HG02610 (cell line): ENCODE results near the gene SLC35F1.
"Not testable (repeated sequence)": the region's sequence is repeated elsewhere in the genome, so short reads cannot be mapped to it uniquely, and the experiment has no call there.

Experiments used
- ATAC-seq: cut with Tn5 transposase; IDR thresholded peaks from one replicate; pipeline ENCODE4 v1.9.1; 2021; ENCODE audit warnings: mild to moderate bottlenecking, moderate library complexity; ENCODE audit not compliant: unreplicated experiment

SLC35F1 gene

DNA sequence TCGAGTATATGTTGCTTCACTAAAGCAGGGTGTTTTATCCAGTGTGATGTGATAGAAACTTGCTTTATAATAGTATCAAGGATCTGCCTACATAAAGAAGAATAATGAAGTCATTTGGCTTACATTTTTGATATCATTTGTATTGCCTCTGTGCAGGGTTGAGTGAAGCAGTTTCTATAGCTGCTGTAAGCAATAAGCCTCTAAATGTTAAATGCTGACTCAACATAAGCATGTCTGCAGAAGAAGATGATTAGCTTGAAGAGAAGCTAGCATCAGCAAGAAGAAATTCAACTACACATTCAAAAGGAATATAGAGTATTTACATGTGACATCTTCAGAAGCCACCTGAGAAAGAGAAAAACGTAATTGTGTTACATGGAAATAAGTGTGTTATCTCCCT lies 17.6 kb downstream of the SLC35F1 start:
- no peak for ATAC-seq

DNA sequence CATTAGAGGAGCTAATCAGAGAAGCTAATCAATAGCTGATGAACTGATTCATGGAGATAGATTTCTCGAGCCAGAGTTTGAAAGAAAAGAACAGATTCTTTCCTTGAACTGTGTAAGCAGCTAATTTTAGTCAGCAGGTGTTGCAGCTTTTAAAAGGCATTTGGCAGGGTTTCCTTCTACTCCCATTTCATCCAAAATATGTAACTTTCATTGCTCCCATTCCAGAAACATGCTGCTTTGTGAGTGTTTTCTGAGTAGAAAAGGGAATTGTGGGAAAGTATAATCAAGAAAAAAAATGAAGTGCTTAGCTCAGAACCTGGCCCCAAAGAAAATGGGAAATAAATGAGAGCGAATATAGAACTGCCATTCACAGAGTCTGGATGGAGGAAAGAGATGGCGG lies 20.8 kb downstream of the SLC35F1 start:
- no peak for ATAC-seq

- no peak for ATAC-seq
Measured at GRCh38 chr6:117928833-117929232, 21.8 kb downstream of the SLC35F1 start.

- ATAC-seq = no peak
Measured at GRCh38 chr6:117929501-117929900, 22.4 kb downstream of the SLC35F1 start.

GRCh38 chr6:117930645-117931044 lies 23.6 kb downstream of the SLC35F1 start:
- no peak for ATAC-seq

DNA sequence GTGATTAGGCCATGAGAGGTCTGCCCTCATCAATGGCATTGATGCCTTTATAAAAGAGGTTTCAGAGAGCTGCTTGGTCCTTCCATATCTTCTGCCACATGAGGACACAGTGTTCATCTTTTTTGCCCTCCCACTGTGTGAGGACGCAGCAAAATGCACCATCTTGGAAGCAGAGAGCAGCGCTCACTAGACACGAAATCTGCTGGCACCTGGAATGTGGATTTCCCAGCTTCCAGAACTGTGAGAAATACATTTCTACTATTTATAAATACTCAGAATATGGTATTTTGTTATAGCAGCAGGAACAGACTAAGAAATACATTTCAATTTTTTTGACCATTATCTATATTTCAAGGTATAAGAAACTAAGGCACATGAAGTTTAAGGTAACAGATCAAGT lies 24.9 kb downstream of the SLC35F1 start:
- no peak for ATAC-seq

DNA sequence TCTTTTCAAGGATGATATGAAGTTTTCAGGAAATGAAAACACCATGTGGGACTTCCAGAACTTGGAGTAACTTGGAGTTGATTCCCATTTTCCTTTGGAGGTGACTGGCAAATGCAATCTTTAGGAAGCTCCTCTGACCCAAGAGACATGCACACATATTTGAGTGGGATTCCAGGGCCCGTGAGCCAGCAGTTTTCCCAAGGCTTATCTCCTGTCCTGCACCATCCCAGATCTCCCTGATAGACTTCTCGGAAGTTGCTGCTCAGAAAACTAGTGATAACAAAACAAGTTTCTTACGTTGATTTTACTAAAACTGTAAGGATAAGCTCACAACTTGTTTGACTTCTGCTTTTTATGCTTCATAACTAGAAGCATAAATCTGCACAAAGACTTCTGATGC lies 25.6 kb downstream of the SLC35F1 start:
- no peak for ATAC-seq

GRCh38 chr6:117933471-117933870 lies 26.4 kb downstream of the SLC35F1 start:
- ATAC-seq = no peak

DNA sequence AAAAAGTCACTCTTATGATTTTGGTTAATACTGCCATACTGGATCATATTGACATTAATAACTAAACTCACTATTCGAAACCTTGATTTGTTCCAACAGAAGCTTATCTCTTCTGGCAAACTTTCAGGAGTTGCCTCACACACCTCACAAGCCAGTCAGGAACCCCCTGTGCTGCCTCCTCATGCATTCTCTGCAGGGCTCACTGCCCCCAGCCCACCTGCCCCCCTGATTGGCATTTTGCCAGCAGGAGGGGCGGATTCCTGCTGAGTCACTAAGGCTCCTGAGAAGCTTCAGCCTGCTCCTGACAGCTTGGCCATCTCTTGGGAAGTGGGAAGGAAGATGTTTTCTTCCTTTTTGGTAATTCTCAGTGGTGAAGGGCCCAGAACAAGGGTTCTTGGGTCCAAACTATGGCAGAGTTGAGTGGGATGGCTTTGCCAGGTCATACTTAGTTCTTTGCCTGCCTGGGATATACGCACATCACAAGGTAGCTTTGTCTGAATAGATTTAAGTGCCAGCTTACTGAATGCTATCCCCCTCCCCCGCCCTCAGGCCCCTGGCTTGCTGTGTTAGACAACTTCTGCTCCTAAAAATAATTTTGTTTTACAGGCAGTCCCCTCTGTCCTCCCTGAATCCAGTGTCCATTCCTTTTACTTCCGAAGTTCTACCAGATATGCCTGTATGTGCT lies 31.4 kb downstream of the SLC35F1 start:
- ATAC-seq = no peak

GRCh38 chr6:117947234-117947633 lies 40.2 kb downstream of the SLC35F1 start:
- ATAC-seq = peak; percentile 79

GRCh38 chr6:117951783-117952182 lies 44.7 kb downstream of the SLC35F1 start:
- no peak for ATAC-seq

- ATAC-seq = peak; percentile 64
Measured at GRCh38 chr6:117955684-117956256, 48.7 kb downstream of the SLC35F1 start.

- ATAC-seq = no peak
Measured at GRCh38 chr6:117956386-117956785, 49.3 kb downstream of the SLC35F1 start.

DNA sequence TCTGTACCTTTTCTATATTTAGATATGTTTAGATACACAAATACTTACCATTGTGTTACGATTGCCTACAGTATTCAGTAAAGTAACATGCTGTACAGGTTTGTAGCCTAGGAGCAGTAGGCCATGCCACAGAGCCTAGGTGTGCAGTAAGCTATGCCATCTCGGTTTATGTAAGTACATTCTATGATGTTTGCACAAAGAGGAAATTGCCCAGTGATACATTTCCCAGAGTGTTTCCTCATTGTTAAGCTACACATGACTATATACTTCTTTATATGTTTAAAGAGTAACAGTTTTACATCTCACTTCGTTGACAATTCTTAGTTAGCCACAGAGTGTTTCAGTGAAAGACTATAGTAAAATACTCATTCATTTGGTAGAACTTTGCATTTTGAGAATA lies 51.5 kb downstream of the SLC35F1 start:
- ATAC-seq = no peak

DNA sequence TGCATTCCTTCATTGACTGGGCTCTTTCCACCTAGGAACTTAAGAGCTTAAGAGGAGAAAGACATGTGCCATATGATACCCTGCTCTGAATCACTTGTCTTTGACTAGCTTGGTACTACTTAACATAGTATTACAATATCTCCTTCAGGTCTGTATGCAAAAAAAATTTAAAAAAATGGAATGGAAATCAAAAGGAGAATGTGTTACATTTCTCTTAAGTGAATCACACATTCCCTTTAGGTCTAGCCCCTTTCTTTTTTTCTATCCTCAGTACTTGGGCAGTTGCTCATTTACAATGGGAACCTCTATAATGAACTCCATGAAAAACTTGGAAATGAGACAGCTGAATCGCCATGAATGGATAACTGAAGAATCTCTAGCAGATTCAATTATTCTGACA lies 53.8 kb downstream of the SLC35F1 start:
- ATAC-seq = no peak

DNA sequence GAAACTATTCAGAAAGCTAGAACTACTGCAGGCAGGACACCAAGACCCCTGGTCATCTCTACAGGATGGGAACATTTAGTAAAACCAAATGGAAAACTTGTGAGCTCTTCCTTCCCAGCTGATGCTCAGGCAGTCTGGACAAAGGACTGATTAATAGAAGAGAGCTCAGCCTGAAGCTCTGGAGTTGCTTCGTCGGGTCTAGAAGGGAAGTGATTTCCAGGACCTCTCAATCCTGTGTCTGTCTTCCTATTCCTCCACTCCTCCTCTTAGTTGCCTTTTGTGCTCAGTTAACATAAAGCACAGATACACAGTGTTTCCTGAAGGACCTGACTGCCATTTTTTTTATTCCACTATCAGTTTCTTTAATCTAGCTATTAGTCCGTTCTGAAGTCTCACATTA lies 54.2 kb downstream of the SLC35F1 start:
- no peak for ATAC-seq

DNA sequence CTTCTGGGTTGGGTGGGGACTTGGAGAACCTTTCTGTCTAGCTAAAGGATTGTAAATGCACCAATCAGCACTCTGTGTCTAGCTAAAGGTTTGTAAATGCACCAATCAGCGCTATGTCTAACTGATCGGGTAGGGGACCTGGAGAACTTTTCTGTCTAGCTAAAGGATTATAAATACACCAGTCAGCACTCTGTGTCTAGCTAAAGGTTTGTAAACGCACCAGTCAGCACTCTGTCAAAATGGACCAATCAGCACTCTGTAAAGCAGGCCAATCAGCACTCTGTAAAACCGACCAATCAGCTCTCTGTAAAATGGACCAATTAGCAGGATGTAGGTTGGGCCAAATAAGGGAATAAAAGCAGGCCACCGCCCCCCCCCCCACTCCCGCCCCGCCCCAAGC lies 58.7 kb downstream of the SLC35F1 start:
- not testable (repeated sequence) for ATAC-seq

DNA sequence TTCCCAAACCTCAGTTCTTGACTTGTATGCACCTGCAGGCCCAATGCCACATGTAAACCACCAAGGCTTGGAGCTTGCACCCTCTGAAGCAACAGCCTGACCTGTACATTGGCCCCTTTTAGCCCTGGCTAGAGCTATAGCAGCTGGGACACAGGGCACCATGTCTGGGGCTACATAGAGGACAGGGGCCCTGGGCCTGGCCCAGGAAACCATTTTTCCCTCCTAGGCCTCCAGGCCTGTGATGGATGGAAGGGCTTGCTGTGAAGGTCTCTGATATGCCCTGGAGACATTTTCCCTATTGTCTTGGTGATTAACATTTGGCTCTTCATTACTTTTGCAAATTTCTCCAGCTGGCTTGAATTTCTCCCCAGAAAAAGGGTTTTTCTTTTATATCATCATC lies 64.6 kb downstream of the SLC35F1 start:
- no peak for ATAC-seq

DNA sequence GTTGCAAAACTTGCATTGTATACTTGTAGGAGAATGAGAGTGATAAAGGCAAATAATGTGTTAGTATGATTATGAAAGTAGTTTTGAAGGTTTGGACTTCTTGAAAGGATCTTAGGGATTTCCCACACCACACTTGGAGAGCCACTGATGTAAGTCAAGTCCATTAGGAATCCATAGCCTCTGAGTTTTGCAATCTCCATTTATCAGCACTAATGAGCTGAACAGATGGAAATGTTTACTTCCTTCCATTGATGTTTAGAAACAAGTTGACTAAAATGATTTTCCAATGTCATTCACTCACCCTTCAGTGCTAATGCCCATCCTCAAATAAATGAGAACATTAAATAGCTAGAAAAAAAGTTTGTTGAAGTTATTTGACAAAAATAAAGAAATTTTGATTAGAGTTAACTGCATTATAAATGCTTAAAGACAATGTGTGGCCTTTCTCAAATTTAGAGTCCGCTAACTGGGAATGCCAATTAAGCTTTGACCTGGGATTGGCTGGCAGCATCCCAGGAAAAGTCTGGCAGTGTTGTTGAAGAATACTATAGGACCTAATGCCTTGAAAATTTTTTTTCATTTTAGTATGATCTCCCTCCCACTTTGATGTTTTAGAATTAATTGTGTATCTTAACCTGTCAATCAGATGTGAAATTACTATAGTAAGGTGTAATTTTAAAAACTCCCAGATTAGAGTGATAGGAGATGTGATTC lies 68.0 kb downstream of the SLC35F1 start:
- ATAC-seq = no peak

- peak; percentile 62 for ATAC-seq
Measured at GRCh38 chr6:117976030-117976651, 69.1 kb downstream of the SLC35F1 start.

DNA sequence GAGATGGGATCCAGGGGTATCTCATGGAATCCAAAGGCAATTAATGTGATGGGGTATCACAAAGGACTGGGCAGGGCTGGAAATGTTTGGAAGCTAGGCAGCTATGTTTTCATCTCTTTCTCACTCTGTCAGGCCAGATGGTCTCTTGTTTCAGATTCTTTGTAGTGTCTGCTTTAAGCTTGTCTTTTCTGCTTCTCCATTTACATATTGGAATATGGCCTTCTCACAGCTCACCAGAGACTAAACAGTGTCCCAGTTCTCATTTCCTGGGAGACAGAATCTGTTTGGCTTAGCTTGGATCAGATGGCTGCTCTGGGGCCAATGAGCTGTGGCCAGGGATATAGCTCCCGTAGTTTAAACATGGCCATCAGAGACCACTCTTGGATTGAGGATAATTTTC lies 78.9 kb downstream of the SLC35F1 start:
- ATAC-seq = no peak

DNA sequence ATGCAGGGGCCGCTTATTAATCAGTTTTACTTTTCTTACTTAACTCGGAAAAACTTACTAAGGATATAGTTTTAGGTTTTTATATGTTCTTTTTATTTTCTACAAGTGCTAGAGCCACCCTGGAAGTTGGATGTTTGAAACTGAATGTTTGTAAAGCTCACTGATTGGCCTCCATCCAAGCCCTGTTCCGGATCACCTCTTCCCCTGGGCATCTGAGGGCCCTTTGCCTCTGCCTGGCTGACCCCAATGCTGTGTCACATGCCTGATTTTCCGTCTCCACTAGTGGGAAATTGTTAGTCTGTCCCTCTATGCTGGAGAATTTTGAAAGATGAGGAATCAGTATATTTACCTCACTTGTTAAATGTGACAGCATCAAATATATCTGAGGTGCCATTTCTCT lies 79.3 kb downstream of the SLC35F1 start:
- no peak for ATAC-seq
